ENCODE data around the gene SLIT3. TPM values are rescaled to one million over a fixed set of nuclear protein-coding genes. Genes with fewer than 3 reads are reported as not detected.

Gene SLIT3
- total RNA-seq, 1 donor from 2014 or later: 16.6 TPM

DNA sequence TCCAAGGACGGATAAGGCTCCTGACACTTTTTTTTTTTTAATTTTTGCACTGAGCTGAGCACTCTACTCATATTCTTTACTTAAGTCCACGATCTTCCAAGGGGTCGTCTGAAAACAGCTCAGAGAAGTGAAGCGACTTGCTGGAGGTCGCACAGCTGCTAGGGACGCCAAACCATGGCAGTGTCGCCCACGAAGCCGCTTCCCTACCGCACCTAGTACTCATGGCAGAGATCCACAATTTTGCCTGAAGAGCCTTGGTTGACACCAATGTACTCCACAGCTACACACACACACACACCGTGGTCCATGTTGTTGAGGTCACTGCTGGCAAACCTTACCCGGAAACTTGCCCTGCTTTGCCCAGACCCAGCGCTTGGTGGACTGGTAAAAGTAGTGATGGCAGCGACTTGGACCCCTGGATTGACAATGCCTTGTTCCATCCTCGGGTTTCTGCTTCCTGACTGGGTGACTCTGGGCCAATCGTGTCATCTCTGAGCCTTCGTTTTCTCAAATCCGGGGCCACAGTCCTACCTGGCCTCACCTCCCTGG, 521 bp upstream of the SLIT3 start:
- intact Hi-C loops (cut with DNase I): loop anchor here (5.0 kb wide), 2 partner anchors 184 to 314 kb away; no protein-coding TSS in a partner anchor
- no peak for DNase-seq (ENCODE audit: low spot score)

DNA sequence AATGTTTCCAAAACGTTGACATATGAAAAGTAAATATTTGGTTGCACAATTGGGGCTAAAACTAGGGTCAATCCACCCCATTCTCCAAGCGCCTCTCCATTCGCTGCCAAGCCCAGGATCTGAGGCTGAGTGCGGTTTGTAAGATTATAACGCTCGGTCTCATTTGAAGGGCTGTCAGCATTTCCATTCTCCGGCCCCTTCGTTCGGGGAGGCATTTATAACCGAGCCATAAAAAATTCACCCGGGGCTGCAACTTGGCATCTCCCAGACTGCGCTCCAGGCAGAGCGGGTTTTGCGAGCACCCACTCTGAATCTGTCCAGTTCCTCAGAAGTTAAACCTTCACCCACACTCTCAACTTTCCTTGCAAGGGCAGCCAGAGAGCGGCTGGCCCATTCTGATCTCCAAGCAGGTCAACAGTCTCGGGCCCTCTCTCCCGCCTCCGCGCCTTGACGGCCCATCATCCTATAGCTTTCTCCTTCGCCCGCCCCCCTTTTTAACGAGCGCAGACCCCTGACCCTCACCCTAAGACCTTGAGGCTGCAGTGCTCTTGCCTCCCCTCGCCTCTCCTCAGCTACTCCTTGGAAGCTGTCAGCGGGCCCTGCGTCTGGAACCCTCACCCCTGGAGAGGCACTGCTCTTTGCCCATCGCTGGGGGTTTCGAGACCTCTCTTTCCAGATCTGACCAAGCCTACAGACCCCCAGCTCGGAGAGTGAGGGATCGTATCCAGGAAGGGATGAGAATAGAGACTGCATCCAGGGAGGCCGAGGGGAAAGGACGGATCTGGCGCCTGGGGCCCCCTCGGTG, 1.1 kb downstream of the SLIT3 start:
- DNase-seq (ENCODE audit: low spot score): no peak
- intact Hi-C loops (cut with DNase I): loop anchor here (5.0 kb wide), 2 partner anchors 183 to 313 kb away; no protein-coding TSS in a partner anchor

DNA sequence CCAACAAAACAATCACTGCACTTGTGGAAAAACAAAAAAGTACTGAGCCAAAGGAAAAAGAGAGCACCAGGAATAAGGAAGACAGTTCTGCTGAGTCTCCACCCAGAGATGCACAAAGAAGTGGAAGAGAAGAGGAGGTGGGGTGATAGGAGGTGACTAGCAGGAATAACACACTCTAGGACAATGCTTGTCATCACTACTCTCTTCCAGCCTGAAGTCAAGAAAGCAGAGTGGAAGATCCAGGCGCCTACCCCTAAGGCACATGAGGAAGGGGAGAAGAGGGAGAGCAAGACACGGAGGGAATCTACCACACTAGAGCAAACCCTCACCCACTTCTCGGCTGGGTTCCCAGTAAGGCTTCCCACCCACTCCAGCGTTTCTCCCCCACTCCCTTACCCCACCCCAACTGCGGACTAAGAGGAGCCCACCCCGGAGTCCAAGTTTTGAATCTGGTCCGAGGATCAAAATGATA, 1.7 kb downstream of the SLIT3 start:
- DNase-seq (ENCODE audit: low spot score): no peak
- intact Hi-C loops (cut with DNase I): no loop called here

DNA sequence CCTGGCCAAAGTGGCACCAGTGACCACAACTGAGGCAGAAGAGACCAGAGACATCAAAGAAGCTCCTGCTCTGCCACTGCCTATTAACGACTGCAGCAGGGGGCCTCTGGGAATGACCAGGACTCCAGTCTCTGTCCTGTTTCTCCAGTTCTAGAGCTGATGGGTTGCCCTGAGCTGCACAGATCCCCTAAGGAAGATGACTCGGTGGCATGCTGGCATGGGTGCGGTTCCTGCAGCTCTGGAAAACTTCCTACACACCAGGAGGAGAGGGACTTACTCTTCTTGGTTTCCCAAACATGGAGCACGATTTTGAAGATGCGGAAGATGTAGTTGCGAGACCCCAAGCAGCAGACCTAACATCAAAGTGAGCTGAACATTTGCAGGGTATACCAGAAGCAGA, 2.7 kb downstream of the SLIT3 start:
- DNase-seq (ENCODE audit: low spot score): no peak
- intact Hi-C loops (cut with DNase I): no loop called here

DNA sequence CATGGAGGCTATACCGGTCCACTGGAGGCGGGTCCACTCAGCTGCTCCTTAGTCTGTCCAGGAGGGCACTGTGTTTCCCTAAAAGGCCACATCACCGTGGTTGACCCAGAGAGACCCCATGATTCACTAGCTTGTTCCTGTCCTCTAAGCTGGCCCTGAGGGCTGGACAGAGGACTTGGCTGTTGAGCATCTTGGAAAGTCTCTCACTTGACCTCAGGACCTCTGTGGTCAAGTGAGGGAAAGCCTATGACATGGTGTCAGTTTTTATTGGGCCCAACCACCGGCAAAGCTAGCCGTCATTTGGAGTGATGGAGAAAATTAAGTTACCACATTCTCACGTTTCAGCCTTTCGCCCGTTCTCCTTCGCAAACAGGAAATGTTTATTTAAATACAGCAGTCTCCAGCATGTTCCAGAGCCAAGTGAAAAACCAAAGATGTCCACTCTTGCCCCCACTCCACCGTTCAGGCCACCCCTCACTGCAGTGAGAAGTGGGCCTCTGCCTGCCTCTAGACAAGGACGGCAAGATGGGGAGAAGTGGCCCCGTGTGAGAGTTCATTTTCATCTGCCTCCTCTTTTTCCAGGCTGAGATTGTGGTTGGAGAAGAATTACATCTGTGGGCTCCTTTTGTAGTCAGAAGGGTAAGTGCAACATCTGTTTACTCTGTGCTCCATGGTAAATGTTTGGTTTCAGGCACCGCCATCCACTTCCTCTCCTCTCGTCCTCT, 4.4 kb downstream of the SLIT3 start:
- DNase-seq (ENCODE audit: low spot score): no peak

DNA sequence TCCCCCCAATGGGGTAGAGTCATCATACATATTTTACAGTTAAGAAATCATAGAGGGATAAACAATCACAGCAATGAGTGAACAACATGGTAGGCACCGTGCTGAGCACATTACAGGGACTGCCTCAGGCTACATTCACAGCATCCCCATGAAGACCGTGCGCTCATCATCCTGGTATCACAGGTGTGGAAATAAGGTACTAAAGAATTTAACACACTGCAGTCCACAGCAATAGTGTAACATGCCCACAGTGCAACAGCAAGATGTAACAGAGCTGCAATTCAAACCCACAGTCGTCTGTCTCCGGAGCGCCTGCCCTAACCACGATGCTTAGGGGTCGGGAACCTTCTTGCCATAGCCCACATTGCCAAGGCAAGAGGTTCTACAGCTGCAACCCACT, 5.6 kb downstream of the SLIT3 start:
- no peak for DNase-seq (ENCODE audit: low spot score)
- intact Hi-C loops (cut with DNase I): no loop called here

More for the DNA sequence above, 4.4 kb downstream of the SLIT3 start:
- intact Hi-C loops (cut with DNase I): no loop called here

DNA sequence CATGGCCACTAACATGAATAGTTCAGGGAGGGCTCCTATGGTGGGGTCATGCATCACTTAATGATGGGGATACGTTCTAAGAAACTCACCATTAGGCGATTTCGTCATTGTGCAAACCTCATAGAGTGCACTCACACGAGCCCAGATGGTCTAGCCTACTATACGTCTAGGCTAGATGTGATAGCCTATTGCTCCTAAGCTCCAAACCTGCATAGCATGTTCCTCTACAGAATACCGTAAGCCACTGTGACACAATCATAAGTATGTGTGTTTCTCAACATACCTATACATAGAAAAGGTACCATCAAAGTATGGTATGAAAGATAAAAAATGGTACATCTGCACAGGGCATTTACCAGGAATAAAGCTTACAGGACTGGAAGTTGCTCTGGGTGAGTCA, 6.3 kb downstream of the SLIT3 start:
- DNase-seq (ENCODE audit: low spot score): no peak
- intact Hi-C loops (cut with DNase I): no loop called here

DNA sequence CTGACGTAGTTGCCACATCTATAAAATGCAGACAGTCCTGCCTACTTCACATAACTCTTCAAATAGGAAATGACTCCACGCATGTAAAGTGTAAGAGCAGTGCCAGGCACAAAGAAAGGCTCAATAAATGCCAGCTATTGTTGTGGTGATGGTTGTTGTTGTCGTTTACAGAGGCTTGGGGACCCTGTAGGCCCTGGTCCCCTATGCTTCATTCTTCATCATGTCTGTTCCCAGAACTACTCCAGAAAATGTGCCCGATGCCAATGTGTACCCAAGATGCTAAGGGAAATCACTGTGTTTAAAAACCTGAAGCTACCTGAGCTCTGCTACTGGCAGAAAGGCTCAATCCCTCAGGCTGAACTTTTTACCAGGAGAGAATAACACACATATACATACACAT, 9.1 kb downstream of the SLIT3 start:
- no peak for DNase-seq (ENCODE audit: low spot score)
- intact Hi-C loops (cut with DNase I): no loop called here

DNA sequence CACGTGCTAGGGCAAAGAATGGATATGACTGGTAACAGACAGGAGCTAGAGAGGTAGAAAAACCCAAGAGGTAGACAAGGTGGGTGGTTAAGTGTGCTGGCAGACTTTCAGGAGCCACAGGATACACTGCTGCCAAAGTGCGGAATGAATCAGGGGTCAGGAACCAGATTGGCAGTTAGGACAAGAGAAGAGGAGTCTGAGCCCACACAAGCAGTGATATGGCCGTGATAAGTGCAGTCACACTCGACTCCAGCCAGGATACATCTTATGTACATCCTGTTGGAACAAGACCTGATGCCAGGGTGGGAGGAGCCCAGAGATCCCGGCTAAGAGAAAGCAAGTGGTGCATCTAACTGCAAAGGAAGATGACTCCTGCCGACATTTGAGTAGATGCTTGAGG, 10.0 kb downstream of the SLIT3 start:
- no peak for DNase-seq (ENCODE audit: low spot score)
- intact Hi-C loops (cut with DNase I): no loop called here

DNA sequence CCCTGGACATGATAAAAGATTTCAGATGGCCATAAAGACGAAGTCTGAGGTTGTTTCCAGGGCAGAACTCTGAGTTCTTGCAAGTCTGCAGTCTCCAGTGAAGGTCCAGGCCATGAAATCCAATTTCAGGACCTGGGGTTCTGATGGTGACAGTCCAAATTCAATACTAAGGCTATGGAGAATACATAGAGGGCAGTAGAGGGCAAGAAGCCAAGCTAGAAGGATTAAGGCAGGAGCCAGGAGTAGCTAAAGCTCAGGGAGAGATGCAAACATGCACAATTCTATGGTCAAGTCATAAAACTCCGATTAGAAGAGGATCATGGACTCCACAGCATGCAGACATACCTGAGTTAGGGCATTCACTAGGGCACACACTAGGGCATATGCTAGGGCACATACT, 11.4 kb downstream of the SLIT3 start:
- intact Hi-C loops (cut with DNase I): no loop called here
- DNase-seq (ENCODE audit: low spot score): no peak

DNA sequence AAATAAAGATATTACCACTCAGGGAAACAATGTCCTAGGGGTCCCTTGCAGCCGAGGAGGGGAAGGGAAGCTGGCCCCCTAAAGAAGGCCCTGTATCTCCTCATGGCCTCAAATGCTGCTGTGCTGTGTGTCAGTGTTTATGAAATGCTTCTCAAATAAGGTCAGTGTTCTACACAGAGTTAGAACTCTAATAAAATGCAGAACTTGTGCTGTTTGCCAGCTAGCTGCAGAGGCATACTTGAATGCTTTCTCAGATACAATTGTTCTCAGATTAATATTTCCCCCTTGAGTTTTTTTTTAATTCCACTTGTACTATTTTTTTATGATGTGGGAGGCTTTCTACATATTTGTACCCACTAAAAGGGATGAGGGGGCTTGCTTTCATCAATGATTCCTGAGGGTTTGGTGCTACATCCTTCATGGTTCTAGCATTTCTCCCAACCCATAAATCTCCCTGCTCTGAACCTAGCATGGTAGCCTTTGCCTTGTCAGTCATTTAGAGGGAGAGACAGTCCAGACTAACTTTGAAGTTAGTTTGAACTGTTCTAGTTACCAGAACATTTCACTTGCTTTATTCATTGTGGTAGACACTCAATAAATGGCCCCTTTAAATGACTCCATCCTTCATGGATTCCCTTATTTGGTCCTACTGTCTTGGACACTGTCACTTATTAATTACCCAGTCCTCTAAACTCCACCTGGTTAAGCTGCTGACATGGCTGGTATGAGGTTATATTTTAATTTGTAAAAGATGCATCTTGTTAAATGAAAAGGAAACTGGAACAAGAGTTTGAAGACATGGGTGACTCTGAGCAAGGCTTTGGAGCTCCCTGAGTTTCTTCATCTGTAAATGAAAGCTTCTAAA, 12.6 kb downstream of the SLIT3 start:
- no peak for DNase-seq (ENCODE audit: low spot score)
- intact Hi-C loops (cut with DNase I): no loop called here

DNA sequence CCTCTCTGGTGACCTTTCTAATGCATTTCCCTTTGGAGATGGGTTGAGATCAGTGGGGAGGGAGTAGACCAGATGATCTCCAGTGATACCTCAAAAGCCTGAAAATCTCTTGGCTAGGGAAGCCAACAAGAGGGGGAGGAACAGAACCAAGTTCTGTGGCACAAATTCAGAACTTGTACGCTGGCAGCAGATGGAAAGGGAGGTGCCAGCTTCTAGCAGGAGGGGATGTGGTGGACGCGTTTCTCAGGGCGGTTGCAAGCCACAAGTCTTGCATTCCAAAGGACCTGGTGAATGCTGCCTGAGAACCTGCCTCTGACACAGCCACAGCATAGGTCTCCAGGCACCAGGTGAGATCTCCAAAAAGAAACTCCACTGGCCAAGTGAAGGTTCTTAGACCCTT, 13.4 kb downstream of the SLIT3 start:
- intact Hi-C loops (cut with DNase I): no loop called here
- DNase-seq (ENCODE audit: low spot score): no peak

DNA sequence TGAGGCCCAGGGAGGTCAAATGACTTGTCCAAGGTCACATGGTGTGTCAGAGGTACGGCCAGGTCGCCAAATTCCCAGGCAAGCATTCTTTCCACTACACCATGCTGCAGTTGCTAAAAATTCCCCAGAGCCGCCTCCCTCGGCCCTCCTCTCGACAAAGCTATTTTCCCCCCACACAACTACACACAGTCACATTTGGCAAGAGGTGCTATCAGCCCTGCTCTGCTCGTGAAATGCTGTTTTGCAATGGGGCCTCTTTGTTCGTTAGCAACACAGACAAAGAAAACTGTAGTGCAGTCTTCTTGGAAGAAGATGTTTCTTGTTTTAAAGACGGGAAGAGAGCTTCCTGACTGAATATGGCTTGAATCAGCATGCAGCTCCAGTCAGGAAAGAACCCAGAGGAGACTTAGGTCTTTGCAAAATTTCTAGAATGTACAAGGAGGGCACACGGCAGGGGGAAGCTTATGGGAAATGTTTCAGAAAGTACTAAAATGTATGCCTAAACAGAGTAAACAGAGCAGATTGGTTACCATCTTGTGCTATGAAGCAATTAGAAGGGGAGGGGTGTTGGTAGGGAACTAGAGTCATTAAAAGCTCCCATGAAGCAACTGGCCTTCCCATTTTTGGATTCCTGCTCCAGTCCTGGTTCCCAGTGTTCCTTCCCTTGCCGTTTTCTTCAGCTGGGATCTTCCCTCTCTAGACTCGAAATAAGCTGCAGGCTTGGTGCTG, 14.2 kb downstream of the SLIT3 start:
- intact Hi-C loops (cut with DNase I): no loop called here
- no peak for DNase-seq (ENCODE audit: low spot score)

DNA sequence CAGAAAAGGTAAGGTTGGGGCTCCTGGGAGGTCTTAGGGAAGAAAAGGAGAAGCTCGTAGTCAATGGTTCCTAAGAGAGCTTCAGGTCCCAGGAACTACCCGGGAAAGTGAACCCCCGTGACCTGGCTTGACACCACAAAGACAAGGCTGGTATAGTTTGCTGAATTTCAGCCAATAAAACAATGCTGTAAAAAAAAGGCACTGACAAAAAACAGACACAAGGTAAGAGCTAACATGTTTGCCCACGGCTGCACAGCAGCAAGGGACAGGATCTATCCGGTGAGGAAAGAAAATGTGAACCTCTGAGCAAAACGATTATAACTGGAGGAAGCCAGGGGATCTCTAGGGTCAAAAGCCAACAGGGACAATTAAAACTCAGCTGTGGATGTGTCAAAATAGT, 17.1 kb downstream of the SLIT3 start:
- intact Hi-C loops (cut with DNase I): no loop called here
- DNase-seq (ENCODE audit: low spot score): no peak

DNA sequence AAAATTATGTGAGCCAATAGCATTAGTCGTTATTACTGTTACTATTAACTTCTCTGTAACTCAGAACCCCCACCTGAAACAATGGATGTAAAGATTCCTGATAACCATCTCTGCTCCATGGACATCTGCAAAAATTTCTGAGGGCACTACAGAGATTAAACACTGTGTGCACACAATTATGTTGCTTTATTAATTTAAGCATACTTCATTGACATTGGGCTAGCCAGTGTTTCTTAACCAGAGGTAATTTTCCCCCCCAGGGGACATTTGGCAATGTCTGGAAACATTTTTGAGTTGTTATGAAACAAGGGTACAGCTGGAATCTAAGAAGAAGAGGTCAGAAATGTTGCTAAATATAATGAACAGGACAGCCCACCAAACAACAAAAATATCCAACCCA, 19.3 kb downstream of the SLIT3 start:
- intact Hi-C loops (cut with DNase I): no loop called here
- DNase-seq (ENCODE audit: low spot score): no peak

DNA sequence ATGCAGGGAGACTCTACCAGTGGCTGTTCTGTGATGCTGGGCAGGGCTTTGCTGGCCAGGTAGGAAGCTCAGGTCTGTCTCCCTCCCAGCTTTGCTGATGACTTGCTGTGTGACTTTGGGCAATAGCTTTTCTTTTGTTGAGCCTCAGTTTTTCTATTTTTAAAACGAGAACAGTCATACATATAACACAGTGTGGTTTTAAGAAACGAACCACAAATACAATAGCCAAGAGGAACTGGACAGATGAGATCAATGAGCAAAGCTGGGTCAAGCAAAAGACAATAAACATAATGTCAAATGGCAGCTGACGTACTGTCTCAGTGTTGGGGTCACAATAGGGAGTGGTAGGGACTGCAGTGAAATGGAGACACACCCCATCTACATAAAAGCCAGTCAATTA, 20.2 kb downstream of the SLIT3 start:
- intact Hi-C loops (cut with DNase I): no loop called here
- no peak for DNase-seq (ENCODE audit: low spot score)

DNA sequence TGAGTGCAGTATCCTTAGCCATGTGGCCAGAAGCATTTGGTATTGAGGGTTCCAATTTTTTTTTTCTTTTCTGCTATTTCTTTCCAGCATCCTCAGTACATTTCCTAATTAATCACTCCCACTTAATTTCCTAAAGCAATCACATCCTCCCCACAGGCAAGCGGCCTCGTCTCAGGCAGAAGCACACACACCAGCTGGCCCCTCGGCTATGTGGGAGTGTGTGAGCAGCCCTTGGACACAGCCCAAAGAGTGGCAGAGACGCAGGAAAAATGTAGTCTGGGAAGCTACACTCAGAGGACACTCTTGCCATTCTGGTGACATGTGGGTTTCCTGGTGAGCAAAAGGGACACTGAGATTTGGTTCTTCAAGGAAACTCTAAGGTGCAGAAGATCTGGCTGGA, 20.7 kb downstream of the SLIT3 start:
- no peak for DNase-seq (ENCODE audit: low spot score)
- intact Hi-C loops (cut with DNase I): no loop called here

DNA sequence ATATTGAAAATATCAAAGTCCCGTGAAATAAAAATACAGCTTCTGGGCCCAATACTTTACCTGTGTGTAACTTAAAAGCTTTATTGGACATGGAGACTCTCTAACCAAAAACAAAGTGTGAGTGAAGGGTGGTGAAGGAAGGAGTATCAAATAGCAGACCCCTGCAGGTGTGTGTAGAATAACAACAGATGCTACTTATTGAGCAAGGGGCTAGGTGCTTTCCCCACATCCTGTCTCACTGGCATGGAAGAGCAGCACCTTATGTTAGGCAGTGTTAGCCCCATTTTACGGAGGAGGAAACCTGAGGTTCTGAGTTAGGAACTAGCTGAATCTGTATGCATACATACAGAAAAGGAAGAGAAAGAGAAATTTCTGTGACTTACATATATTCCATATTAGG, 21.8 kb downstream of the SLIT3 start:
- intact Hi-C loops (cut with DNase I): no loop called here
- DNase-seq (ENCODE audit: low spot score): no peak

DNA sequence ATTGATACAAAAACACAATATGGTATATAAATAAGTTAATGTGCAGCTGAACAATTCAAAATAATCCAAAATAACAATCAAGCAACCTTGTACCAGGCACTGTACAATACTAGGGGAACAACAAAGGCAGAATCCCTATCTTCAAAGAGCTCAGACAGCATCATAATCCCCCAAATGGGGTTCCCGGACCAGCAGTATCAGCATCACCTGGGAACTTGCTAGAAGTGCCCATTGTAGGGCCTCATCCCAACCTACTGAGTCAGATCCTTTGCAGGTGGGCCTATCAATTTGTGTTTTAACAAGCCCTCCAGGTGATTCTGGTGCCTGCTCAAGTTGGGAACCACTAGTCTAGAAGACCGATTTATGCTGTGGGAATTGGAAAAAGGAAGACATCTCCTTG, 27.1 kb downstream of the SLIT3 start:
- DNase-seq (ENCODE audit: low spot score): no peak
- intact Hi-C loops (cut with DNase I): no loop called here

All from cardiac septum (tissue), 1 donor.